ENCODE data around the gene COA6. TPM values are rescaled to one million over a fixed set of nuclear protein-coding genes. Genes with fewer than 3 reads are reported as not detected.

COA6 gene
- total and polyA plus RNA-seq, 2 of the 8 experiments (the other 6 are each of a cell fraction or from before 2014, with no cell fraction given) = 22.9 to 44.9 TPM

GRCh38 chr1:234337233-234337632 is 36.0 kb upstream of the COA6 start:
- no peak overlapping the region for H2BK15ac ChIP-seq (ENCODE audit: low read length)
- H3K23ac ChIP-seq (ENCODE audit: insufficient read length) = no peak overlapping the region
- no peak overlapping the region for H2BK20ac ChIP-seq (ENCODE audit: low read length)
- H3K4me1 ChIP-seq (replicated peaks in 1 of 4; ENCODE audit: control insufficient read depth in 3 of 4, insufficient read depth in 4 of 4, low read length in 3 of 4) = no peaks in the 10 kb centered on the region
- no peak overlapping the region for H3K14ac ChIP-seq (ENCODE audit: insufficient read length)
- H3K36me3 ChIP-seq (ENCODE audit: control insufficient read depth in 2 of 4, insufficient read depth in 4 of 4, low read length in 3 of 4) = no peaks in the 10 kb centered on the region
- no peak overlapping the region for H3K56ac ChIP-seq (replicated peaks; ENCODE audit: insufficient read length, low read depth, low read length)
- no peaks in the 10 kb centered on the region for H3K23me2 ChIP-seq (ENCODE audit: low read depth, low read length)
- DNase-seq (ENCODE audit: low read depth in 1 of 2, low spot score in 2 of 2) = no peak
- no peak overlapping the region for H4K91ac ChIP-seq (replicated peaks; ENCODE audit: insufficient read length, low read length)
- no peak overlapping the region for H2AFZ ChIP-seq (ENCODE audit: low read length)
- H2BK120ac ChIP-seq (replicated peaks; ENCODE audit: low read depth, low read length) = no peak overlapping the region
- no peaks in the 10 kb centered on the region for H3K79me1 ChIP-seq (ENCODE audit: low read depth, low read length)
- ChIA-PET CTCF (ENCODE audit: partially characterized antibody) (interaction anchor here (0.9 to 2.5 kb wide), 4 partner anchors 10 to 124 kb away, joined by 3 to 9 read pairs (median 8); partner anchors contain the start of gene COA6), POLR2A (ENCODE audit: partially characterized antibody) (no interaction called here)
- H3K4me2 ChIP-seq (ENCODE audit: insufficient read depth in 1 of 2, low read depth in 2 of 2, low read length in 2 of 2) = no peak overlapping the region
- H4K5ac ChIP-seq (ENCODE audit: insufficient read length, low read depth, low read length) = no peak overlapping the region
- H3K9me3 ChIP-seq (ENCODE audit: insufficient read depth in 2 of 2, low read depth in 1 of 2, low read length in 1 of 2) = peaks cover 7 to 15% of the 10 kb centered on the region in 2 experiments; a peak in 3 of 4 replicates
- H2AK5ac ChIP-seq (ENCODE audit: low read depth, low read length) = no peak overlapping the region
- H2BK5ac ChIP-seq (ENCODE audit: low read depth, low read length) = no peak overlapping the region
- H3K4me3 ChIP-seq (ENCODE audit: extremely low read depth in 1 of 4, insufficient read depth in 2 of 4, low read depth in 3 of 4, low read length in 4 of 4) = no peak overlapping the region
- H3K27ac ChIP-seq (ENCODE audit: low read depth, low read length) = no peak overlapping the region
- no peaks in the 10 kb centered on the region for H3K79me2 ChIP-seq (ENCODE audit: control insufficient read depth in 1 of 2, insufficient read depth in 2 of 2, low read length in 2 of 2)
- no peak for FAIRE-seq
- no peaks in the 10 kb centered on the region for H3K27me3 ChIP-seq (replicated peaks in 1 of 4; ENCODE audit: control insufficient read depth in 3 of 4, extremely low read depth in 1 of 4, insufficient read depth in 3 of 4, low read length in 3 of 4)
- H3K18ac ChIP-seq (ENCODE audit: extremely low read depth, low read length) = no peak overlapping the region
- no peak overlapping the region for H3K4ac ChIP-seq (replicated peaks; ENCODE audit: insufficient read length, low read depth, low read length)
- 87% methylated on average over 1 of the region's 1 CpG; no CpG with 5 or more reads in 1 of the 2 experiments for WGBS, 2 experiments (ENCODE audit: extremely low coverage in 1 of 2, insufficient coverage in 1 of 2, insufficient read length in 1 of 2, insufficient replicate concordance in 2 of 2, low coverage in 1 of 2, low lambda C conversion rate in 2 of 2, missing lambda C conversion rate in 1 of 2)
- no peak overlapping the region for H2BK12ac ChIP-seq (ENCODE audit: low read depth, low read length)
- no peaks in the 10 kb centered on the region for H4K20me1 ChIP-seq (replicated peaks in 1 of 2; ENCODE audit: control insufficient read depth in 1 of 2, insufficient read depth in 2 of 2, low read length in 2 of 2)
- TF ChIP-seq USF2 (IDR thresholded peaks at IDR 0.05; ENCODE audit: low read length) (no peak), TEAD4 (IDR thresholded peaks at IDR 0.05; ENCODE audit: low read depth, low read length) (no peak), EGR1 (IDR thresholded peaks at IDR 0.05; ENCODE audit: borderline replicate concordance, low read depth, low read length) (no peak), CREB1 (IDR thresholded peaks at IDR 0.05) (no peak)
- H4K8ac ChIP-seq (ENCODE audit: extremely low read depth, insufficient read depth, low read length) = no peak overlapping the region
- H3K9ac ChIP-seq (replicated peaks in 1 of 4; ENCODE audit: extremely low read depth in 1 of 4, low read depth in 3 of 4, low read length in 3 of 4) = no peak overlapping the region

Data from H1 (cell line).